ENCODE results near the gene ARNT2.

Gene ARNT2

DNA sequence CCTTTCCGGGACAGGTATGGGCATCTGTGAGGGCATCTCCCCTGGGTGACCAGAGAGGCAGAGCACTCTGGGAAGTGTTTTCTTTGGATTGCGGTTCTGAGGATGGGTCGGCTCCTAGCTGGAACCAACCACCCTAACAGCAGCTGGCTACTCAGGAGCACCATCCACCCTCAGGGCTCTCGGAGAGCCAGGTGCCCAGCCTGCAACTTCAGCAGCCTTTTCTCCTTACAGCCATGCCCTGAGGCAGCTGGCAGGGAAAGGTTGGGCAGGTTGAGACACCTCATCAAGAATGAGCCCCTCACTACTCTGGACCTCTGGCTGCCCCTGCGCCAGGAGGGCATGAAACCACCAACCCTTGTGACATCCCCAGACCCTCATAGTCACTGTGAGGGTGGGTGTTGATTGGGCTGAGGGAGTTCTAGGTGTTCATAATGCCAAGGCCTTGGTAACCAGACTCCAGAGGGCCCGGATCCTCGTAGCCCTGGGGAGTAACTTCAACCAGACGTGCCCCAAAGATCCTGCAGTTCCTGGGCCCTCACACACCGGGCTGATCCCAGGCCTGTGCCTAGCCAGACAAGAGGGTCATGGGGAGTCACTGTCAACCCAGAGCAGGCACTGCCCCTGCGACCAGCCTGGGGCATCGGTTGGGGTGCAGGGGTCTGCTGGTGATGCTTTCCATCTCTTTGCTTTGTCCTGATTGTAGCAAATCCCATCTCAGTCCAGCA, 176.5 kb downstream of the ARNT2 start:
- no peak for DNase-seq

DNA sequence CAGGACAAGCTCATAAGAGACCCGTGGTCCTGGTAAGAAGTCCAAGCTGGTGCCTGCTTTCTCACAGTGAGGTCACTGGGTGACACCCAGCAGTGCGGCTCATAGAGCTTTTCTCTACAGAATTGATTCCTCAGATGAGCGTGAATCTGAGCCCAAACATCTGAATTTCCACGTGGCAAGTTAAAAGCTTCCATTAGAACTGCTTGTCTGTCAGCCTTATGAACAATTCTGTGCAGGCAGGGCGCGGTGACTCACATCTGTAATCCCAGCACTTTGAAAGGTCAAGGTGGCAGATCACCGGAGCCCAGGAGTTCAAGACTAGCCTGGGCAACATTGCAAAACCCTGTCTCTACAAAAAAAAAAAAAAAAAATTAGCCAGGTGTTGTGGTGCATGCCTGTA, 177.8 kb downstream of the ARNT2 start:
- DNase-seq: no peak

DNA sequence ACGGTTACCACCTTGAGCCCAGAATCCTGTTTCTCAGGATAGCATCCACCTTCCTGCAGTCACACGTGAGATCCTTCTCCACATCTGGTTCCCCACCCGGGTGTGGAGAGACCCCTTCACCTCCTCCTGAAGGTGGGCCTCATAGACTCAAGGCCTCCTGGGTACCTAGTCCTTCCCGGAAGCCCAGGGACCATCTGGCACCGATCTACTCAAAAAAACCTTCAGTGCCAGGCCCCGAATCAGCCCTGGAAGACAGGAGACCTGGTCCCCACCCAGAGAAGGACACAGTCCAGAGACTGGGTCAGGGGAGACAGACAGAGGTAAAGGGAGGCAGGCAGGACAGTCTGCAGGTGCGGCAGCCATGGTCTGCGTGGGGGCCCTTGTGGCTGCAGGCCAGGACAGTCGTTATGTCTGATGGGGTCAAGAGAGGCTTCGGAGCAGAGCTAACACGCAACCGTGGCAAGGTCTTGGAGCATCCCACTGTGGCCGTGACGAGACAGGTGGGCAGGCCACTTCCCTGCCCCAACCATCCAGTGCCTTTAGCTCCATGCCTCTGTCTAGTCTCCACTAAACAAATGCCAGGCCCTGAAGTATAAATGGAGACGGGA, 178.7 kb downstream of the ARNT2 start:
- no peak for DNase-seq

DNA sequence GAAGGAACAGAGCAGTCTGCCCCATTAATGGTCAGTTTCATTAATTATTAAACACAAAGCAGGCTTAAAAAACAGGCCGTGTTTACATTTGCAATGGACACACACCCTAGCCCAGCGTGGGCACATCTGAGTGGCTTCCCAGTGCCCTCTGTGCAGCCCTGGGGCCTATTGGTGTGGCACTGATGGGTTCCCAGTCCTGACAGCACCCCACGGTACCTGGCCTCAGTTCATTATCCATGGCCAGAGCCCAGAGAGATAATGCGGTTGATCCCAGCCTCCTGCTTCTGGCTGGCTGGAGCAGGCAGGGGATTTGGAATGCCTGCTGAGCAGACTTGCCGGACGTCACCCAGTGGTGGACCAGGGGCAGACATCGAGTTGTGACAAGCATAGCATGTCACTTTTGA, 180.4 kb downstream of the ARNT2 start:
- DNase-seq: no peak

GRCh38 chr15:80584973-80585525, 180.9 kb downstream of the ARNT2 start:
- no peak for DNase-seq

GRCh38 chr15:80585544-80586018, 181.4 kb downstream of the ARNT2 start:
- no peak for DNase-seq

- no peak for DNase-seq
Measured at GRCh38 chr15:80586161-80586560, 182.0 kb downstream of the ARNT2 start.

GRCh38 chr15:80587007-80587406, 182.8 kb downstream of the ARNT2 start:
- no peak for DNase-seq

DNA sequence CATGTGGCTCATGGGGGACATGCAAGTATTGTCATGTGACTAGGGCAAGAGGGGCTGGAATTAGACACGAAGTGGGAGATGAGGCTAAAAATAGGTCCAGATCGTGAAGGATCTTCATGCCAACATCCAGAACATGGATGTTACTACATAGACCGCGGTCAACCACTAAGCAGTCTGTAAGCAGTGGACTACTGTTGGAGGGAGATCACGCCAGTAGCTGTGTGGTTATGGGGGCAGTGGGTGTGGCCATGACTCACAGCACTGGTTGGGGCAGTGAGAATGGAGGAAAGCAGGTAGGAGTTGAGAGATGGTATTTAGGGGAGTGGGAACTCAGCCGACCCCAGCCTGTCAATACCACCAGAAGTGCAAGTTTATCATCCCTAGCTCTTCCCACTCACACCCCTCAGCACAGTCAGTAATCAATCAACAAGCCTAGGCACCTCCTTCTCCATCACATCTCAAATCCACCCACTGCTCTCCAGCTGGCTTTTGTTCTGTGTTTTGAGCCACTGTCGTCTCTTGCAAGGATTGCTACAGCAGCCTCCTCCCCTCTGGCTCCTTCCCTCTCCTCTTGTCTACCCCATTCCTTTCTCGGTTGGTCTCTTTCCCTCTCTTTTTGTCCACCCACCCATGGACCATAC, 183.8 kb downstream of the ARNT2 start:
- no peak for DNase-seq

DNA sequence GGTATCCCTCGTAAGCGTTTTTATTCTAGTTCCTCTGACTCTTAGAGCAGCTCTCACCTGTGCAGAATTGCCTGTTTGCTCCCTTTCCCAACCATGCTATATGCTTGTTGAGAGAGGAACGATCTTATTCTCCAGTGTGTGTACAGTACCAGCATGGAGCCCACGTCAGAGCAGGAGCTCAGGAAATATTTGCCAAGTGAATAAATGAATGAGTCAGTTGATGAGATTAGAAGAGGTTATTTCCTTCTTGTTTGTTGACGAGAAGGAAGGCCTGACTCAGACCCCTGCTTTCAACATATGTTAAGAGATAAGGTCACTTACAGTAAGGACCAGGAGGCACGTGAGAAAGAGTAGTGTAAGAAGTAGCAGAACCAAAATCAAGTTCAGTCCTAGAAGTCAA, 184.6 kb downstream of the ARNT2 start:
- no peak for DNase-seq

- DNase-seq: no peak
Measured at GRCh38 chr15:80590761-80591355, 186.7 kb downstream of the ARNT2 start.

- DNase-seq: no peak
Measured at GRCh38 chr15:80591471-80591870, 187.3 kb downstream of the ARNT2 start.

- no peak for DNase-seq
Measured at GRCh38 chr15:80591938-80592825, 188.0 kb downstream of the ARNT2 start.

DNA sequence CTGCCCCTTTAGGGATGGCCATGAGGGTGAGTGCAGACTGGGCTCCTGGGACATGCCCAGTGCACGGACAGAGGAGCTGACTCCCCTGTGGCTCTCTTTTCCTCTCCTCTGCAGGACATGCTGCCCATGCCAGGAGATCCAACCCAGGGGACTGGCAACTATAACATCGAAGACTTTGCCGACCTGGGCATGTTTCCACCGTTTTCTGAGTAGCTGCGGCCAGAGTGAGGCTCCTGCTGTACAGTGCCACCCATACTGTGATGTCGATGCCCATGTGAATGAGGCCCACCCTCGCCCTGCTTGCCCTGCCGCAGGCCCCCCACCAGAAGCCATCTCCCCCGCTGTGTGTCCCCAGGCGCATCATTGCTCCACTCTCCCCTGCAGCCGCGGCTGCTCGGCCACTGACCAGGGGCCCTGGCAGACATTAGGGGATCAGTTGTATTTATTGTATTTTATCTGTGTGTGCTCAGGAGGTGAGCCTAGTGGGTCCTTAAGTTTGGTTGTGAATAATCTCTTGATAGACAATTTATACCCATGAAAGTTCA, 189.4 kb downstream of the ARNT2 start:
- DNase-seq: no peak

- DNase-seq: no peak
Measured at GRCh38 chr15:80594091-80594889, 190.1 kb downstream of the ARNT2 start.

- DNase-seq: no peak
Measured at GRCh38 chr15:80595396-80595795, 191.2 kb downstream of the ARNT2 start.

DNA sequence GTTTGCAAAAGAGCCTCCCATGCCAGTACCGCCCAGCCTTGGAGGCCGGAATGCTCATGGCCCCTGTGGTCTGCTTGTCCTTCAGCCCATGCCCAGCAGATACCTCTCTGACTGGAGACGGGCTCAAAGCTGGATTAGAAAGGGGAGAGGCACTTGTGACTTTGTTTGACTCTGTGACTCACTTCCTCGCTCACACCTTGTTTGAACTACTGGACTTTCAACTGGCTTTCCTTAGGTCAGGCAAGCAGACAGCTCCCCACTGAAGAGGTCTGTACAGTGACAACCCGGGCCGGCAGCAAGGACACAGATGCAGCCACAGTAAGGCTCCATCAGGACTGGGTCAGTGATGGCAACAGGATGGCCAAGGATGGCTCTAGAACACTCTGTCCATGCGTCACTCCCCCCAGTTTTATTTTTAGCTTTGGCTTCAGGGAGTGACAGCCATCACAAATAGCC, 192.4 kb downstream of the ARNT2 start:
- DNase-seq: no peak

DNA sequence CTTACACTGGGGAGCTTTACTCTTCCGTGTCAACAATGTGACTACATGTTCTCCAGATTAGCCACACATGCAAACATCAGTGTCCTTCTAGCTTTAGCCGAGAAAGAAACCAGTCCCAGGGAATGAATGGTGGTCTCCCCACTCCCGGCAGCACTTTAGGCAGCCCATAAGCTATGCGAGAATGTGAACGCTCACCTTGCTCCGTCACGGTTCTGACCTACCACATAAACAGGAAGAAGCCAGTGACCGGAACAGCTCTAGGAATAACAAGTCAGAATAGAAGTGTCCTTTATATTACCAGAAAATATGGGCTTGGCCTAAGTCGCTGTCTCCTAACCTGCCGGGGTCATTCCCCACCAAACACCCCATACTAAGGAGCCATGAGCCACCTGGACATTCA, 192.9 kb downstream of the ARNT2 start:
- DNase-seq: no peak

DNA sequence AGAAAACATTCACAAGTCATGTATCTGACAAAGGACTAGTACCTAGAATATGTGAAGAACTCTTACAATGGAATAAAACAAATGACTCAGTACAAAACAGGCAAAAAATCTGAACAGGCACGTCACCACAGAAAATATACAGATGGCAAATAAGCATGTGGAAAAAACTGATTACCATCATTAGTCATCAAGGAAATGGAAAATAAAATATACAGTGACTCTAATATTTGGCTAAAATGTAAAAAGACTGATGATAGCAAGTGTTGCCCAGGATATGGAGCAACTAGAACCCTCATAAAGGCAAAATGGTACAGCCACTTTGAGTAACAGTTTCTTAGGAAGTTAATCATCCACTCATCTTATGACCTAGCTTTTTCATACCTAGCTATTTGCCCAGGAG, 195.2 kb downstream of the ARNT2 start:
- no peak for DNase-seq

DNA sequence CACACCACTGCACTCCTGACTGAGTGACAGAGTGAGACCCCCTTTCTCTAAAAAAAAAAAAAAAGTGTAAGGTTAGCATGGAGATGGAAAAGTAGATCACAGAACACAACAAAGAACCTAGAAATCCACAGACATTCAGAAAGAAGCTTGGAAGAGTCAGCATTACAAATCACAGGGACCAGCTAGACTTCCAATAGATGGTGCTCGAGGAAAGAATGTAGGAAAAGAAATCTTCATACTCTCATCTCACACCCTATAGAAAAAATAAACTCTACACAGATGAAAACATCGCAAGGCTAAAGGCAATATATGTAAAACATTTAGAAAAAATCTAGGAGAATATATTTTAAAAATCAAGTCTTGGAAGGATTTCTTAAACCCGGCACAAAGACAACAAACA, 196.4 kb downstream of the ARNT2 start:
- DNase-seq: no peak

- DNase-seq: no peak
Measured at GRCh38 chr15:80601256-80601655, 197.1 kb downstream of the ARNT2 start.
